Measurements from ENCODE around the gene KLHL13. TPM values are rescaled to one million over a fixed set of nuclear protein-coding genes. Genes with fewer than 3 reads are reported as not detected.

Gene KLHL13
- total and polyA plus RNA-seq, 4 donors, result 0.47 to 7.9 (median 2.4) TPM

DNA sequence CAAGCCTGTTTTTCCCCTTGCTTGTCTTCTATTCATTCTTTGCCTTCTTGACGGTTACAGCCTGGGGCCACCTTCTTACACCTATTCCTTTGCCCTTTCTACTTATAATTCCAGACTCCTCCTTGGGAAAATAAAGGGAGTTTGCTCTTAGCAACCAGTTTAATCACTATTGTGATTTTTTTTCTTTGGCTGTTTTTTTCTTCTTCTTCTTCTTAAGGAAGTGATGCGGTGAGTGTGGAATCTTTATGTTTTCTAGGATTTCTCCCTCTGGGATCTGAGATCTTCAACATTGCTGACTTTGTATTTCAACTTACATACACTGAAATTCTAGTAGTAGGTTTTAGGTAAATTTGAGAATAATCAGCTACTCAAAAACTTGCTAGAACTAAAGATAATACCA lies 1.1 kb upstream of the KLHL13 start:
- Histone ChIP-seq H3K27ac (ENCODE audit: low read depth in 1 of 2, low read length in 1 of 2) (no peak overlapping the region), H3K9me3 (ENCODE audit: control insufficient read depth in 4 of 4, insufficient read depth in 3 of 4, low read length in 3 of 4) (no peaks in the 10 kb centered on the region), H3K4me3 (no peak overlapping the region), H3K4me1 (ENCODE audit: control insufficient read depth in 5 of 5, insufficient read depth in 5 of 5, low read length in 5 of 5) (no peaks in the 10 kb centered on the region), H3K36me3 (ENCODE audit: control insufficient read depth in 4 of 4, insufficient read depth in 4 of 4, low read length in 4 of 4) (no peaks in the 10 kb centered on the region), H3K27me3 (ENCODE audit: control insufficient read depth in 3 of 3, insufficient read depth in 3 of 3, low read length in 2 of 3) (peaks cover 0 to 35% (median 24%) of the 10 kb centered on the region in 3 donors), H3K9ac (ENCODE audit: insufficient read depth in 1 of 2, low read length in 2 of 2) (no peak overlapping the region)
- DNase-seq, result peak in 1 of 3 donors; percentile 2
- WGBS, 2 donors, result 68 to 81% methylated on average over 2 of the region's 2 CpGs
- TF ChIP-seq, protein P1, sequence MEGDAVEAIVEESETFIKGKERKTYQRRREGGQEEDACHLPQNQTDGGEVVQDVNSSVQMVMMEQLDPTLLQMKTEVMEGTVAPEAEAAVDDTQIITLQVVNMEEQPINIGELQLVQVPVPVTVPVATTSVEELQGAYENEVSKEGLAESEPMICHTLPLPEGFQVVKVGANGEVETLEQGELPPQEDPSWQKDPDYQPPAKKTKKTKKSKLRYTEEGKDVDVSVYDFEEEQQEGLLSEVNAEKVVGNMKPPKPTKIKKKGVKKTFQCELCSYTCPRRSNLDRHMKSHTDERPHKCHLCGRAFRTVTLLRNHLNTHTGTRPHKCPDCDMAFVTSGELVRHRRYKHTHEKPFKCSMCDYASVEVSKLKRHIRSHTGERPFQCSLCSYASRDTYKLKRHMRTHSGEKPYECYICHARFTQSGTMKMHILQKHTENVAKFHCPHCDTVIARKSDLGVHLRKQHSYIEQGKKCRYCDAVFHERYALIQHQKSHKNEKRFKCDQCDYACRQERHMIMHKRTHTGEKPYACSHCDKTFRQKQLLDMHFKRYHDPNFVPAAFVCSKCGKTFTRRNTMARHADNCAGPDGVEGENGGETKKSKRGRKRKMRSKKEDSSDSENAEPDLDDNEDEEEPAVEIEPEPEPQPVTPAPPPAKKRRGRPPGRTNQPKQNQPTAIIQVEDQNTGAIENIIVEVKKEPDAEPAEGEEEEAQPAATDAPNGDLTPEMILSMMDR (IDR thresholded peaks at IDR 0.05; ENCODE audit: control extremely low read depth, extremely low read depth), result no peak
- no peak for ATAC-seq (ENCODE audit: insufficient read depth, low FRiP score)

DNA sequence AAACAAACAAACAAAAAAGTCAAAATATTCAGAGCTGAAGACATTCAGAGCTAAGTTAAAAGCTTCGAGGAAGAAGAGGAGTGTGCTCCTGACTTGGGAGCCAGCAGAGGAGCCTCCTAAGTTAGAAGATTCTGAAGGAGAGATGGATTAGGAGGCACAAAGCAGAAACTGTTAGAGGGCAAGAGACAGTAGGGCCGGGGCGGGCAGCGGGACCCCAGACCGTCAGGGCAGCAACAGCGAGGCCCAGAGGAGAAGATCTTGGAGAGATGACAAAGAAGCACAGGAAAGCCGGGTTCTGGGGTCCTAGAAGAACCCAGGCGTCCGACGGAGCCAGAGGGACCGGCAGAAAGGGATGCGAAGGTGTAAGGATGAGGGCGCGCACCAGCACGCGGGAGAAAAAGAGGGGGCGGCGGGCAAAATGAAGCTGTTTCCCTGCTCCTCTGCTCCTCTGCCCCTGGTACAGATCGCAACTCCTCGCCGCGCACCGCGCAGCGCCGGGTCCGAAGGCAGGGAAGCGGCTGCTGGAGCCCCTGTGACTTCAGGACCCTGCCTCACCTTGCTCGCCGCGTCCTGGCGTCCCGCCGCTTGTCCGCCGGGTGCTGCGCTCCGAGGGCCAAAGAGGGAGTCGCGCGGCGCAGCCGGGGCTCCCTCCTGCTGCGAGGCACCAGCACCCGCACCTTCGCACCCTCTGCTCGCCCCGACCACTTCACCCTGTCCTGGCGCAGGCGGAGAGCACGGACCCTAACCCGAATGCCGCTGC lies 477 bp downstream of the KLHL13 start:
- peak in 2 of 3 donors; percentile 2 to 25 for DNase-seq
- Histone ChIP-seq H3K36me3 (ENCODE audit: control insufficient read depth in 4 of 4, insufficient read depth in 4 of 4, low read length in 4 of 4) (no peaks in the 10 kb centered on the region), H3K27ac (ENCODE audit: low read depth in 1 of 2, low read length in 1 of 2) (peak overlapping the region in 1 of 2 donors; percentile 68), H3K9ac (ENCODE audit: insufficient read depth in 1 of 2, low read length in 2 of 2) (no peak overlapping the region), H3K4me3 (peak overlapping the region; percentile 27), H3K9me3 (ENCODE audit: control insufficient read depth in 4 of 4, insufficient read depth in 3 of 4, low read length in 3 of 4) (no peaks in the 10 kb centered on the region), H3K27me3 (ENCODE audit: control insufficient read depth in 3 of 3, insufficient read depth in 3 of 3, low read length in 2 of 3) (peaks cover 0 to 33% (median 24%) of the 10 kb centered on the region in 3 donors), H3K4me1 (ENCODE audit: control insufficient read depth in 5 of 5, insufficient read depth in 5 of 5, low read length in 5 of 5) (no peaks in the 10 kb centered on the region)
- ATAC-seq (ENCODE audit: insufficient read depth, low FRiP score), result peak; percentile 30
- 3 to 29% methylated on average over 30 to 53 of the region's 53 CpGs for WGBS, 2 donors
- TF ChIP-seq, protein P1 (IDR thresholded peaks at IDR 0.05; ENCODE audit: control extremely low read depth, extremely low read depth), result no peak

DNA sequence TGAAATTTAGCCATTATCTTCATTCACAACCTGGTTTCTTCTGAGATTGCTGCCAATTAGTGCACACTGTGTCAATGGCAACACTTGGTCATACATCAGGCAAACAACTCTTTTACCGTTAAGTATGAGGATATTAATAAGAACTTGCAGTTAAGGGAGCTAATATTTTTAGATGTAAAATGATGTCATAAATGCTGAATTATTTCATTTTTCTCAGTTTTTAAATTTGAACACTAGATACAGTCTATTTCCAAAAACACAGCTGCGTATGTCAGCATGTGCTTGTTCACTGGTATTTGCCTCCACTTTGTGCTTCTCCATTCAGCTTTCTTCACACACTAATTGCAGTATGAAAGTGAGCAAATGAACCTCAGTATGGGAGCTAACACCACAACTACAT lies 1.6 kb downstream of the KLHL13 start:
- no peak for ATAC-seq (ENCODE audit: insufficient read depth, low FRiP score)
- Histone ChIP-seq H3K27ac (ENCODE audit: low read depth in 1 of 2, low read length in 1 of 2) (no peak overlapping the region), H3K36me3 (ENCODE audit: control insufficient read depth in 4 of 4, insufficient read depth in 4 of 4, low read length in 4 of 4) (no peaks in the 10 kb centered on the region), H3K9me3 (ENCODE audit: control insufficient read depth in 4 of 4, insufficient read depth in 3 of 4, low read length in 3 of 4) (no peaks in the 10 kb centered on the region), H3K27me3 (ENCODE audit: control insufficient read depth in 3 of 3, insufficient read depth in 3 of 3, low read length in 2 of 3) (peaks cover 0 to 30% (median 24%) of the 10 kb centered on the region in 3 donors), H3K9ac (ENCODE audit: insufficient read depth in 1 of 2, low read length in 2 of 2) (no peak overlapping the region), H3K4me3 (no peak overlapping the region), H3K4me1 (ENCODE audit: control insufficient read depth in 5 of 5, insufficient read depth in 5 of 5, low read length in 5 of 5) (no peaks in the 10 kb centered on the region)
- TF ChIP-seq, protein P1 (IDR thresholded peaks at IDR 0.05; ENCODE audit: control extremely low read depth, extremely low read depth), result no peak
- 85 to 91% methylated on average over 2 of the region's 2 CpGs for WGBS, 2 donors
- DNase-seq, result no peak
